NCI-H2107 treated with DMSO at 0.1 percent for 48 hours (cell line): Measurements from ENCODE around the gene TIMM22.
A peak's percentile ranks its signal among the peaks of the same experiment; 100 is the strongest.
"Not testable (repeated sequence)": the region's sequence is repeated elsewhere in the genome, so short reads cannot be mapped to it uniquely, and the experiment has no call there.

Experiments used
- DNase-seq: peaks from one replicate; lab custom pipeline; 2025; ENCODE audit not compliant: unreplicated experiment; lab: John Stamatoyannopoulos, UW

The TIMM22 gene

DNA sequence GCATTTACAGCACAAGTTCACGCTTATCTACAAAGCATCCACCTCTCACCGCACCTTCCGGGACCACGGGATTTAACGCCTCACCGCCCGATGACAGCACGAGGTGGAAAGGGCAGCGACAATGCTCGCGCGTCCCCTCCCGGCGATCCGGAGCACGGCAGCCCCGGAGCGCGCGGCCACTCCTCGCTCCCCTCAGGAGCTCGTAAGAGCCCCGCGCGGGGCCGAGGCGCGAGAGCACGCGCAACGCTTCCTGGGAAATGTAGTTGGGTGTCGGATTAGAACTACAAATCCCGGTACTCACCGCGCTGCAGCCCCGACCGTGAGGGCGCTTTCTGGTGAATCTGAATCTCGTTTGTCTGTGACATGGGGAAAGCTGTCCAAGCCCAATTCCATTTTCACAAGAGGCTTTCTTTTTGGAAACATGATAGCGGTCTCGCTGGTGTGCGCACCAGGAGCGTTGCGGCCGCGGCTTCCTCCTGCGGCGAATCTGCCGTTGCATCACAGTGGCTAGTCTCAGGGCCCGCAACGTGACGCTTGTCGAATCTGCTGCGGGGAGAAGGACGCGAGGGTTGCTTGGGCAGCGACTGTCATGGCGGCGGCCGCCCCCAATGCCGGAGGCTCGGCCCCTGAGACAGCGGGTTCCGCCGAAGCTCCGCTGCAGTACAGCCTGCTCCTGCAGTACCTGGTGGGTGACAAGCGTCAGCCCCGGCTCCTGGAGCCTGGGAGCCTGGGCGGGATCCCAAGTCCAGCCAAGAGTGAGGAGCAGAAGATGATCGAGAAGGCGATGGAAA, at the start of gene TIMM22:
TSS of gene TIMM22 (plus strand) at position 576 of the 791 bp plus-strand sequence. CDS start at position 590, 14 bp downstream.
- DNase-seq, result peak; percentile 65

DNA sequence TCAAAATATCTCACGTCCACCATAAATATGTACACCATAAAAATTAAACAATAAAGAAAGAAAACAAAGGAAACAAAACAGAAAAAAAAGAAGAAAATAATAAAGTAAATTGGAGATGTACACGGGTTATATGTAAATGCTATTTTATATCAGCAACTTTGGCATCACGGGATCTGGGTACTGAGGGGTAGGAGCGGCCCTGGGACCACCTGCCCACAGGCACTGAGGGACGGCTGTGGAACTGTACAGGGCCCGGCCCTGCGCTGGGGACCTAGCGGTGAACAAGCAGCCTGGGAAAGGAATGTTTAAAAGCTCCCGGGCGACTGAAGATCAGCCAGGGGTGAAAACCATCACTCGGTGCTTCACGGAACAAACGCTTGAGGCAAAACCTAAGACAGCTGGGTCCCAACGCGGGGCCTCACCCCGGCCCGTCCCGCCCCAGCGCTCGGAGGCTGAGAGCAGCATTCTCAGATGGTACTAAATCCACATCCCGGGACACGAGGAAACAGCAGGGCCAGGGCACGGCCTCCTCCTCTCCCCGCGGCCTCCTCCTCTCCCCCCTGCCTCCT, 48.6 kb upstream of the TIMM22 start:
- no peak for DNase-seq

DNA sequence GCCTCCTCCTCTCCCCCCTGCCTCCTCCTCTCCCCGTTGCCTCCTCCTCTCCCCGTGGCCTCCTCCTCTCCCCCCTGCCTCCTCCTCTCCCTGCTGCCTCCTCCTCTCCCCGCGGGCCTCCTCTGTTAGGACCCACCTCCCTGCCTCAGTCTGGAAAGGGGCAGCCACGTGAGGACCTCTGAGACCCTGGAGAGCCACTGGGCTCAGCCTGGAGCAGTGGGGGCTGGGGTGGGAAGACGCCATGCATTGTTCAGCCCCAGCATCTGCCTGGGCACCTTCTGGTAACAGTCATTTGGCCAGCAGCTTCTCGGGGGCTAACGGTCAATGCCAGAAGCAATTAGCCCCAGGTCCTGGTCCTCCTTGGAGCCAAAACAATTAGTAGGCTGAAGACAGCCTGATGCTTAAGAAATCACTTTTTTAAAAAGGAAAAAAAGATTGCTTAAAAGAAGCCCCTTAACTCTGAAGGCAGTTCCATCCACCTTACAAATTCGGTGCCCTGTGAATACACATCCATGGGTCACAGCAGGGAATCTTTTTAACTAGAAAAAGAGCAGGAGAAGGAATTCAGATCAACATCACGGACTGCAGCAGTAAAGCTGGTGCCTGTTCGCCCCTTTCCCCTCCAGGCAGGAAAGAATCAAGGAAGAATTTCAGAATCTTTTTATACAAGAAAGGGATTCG, 47.2 kb upstream of the TIMM22 start:
- DNase-seq, result no peak

DNA sequence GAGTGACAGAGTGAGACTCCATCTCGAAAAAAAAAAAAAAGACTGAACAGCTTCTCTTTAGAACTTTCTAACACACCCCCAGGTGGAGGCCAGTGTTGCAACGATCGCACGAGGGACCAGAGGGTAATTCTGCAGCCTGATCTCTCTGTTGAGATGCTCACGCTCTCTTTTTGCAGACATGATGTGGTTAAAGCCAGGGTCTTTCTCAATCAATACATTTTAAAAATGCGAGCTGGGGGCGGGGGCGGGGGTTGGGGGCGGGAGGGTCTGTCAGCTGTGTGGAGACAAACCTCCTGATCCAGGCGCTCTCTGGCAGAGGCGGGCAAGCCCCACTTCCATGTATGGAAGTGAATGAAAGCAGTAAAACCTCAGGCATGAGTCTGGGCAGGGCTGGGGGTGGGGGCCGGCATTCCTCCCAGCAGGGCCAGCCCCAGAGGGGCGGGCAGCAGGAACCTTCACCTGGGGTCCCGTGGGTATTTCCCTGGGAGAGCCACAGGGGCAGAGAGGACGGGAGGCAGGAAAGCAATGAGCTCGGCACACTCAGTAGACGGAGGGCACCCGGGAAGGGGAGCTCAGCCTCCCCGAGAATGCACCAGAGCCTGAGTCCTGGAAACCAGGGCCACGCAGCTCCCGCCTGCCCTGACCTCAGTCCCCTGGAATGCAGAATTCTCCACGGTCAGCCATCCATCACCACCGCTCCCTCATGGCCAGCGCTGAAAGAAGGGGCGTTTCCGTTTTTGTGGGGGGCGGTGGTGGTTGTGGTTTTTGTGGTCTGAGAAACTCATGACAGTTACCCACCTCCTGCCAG, 45.4 kb upstream of the TIMM22 start:
- no peak for DNase-seq

DNA sequence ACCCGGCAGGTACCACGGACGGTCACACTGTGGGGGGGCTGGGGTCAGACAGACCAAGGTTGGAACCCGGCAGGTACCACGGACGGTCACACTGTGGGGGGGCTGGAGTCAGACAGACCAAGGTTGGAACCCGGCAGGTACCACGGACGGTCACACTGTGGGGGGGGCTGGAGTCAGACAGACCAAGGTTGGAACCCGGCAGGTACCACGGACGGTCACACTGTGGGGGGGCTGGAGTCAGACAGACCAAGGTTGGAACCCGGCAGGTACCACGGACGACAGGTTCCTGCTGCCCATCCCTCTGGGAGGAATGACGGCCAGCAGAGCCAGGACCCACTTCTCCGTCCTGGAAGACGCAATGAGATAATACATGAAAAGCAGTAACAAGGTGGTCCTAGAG, 44.3 kb upstream of the TIMM22 start:
- not testable (repeated sequence) for DNase-seq

DNA sequence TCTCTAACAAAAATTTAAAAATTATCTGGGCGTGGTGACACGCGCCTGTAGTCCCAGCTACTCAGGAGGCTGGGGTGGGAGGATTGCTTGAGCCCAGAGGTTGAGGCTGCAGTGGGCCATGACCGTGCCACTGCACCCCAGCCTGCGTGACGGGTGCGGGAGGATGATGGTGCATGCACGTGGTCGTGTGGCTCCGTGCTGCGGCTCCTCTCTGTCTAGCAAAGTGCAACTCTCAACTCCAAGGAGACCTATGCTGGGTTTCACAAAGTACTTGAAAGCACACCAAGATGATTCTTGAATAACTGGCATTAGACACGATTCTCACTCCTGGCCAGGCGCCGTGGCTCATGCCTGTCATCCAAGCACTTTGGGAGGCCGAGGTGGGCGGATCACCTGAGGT, 43.2 kb upstream of the TIMM22 start:
- no peak for DNase-seq

DNA sequence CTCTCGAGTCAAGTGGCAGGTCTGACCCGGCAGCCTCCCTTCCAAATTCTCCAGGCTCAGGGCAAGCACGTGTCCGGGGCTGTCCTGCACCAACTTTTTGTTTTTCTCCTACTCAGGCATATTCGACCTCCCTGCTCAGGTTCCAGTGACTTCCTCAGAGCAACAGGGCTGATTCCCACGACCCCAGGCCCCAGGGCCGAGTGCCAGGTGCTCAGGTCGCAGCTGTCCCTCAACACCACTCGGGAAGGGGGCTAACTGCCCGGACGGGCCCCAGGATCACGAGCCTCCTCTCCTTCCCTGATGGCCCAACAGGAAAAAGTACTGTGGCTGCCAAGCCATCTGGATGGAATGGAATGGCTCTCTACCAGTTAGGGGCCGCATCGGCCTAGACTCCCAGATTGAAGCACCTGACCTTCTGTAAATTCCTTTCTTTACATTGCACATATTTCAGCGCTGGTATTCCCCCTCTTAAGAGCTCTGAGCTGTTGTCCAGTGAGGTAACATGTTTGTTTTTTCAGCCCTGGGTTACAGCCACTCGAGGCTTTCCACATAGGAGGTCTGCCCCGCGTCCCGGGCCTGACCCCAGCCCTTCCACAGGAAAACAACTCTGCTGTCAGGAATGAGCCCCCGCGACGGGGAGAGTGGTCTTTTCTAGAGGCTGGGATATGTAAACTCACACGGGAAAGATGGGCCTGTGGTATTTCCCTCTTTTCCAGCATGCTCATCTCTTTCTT, 42.3 kb upstream of the TIMM22 start:
- no peak for DNase-seq

DNA sequence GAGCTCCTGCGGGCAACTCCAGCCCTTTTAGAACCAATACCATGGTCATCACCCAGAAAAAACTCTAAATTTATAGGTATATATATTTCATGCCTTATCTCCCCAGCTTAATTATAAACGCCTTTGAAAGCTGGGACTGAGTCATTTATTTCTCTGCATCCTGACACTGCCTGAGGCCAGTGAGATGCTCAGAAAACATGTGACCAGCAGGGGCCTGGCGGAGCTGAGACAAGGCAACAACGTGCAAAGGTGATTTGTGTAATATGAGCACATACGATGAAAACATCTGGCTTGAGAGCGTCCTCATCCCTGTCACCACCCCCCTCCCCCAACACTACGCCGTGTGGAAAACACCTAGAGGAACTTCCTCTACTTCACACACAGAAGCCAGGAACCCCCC, 40.0 kb upstream of the TIMM22 start:
- DNase-seq, result peak; percentile 12

DNA sequence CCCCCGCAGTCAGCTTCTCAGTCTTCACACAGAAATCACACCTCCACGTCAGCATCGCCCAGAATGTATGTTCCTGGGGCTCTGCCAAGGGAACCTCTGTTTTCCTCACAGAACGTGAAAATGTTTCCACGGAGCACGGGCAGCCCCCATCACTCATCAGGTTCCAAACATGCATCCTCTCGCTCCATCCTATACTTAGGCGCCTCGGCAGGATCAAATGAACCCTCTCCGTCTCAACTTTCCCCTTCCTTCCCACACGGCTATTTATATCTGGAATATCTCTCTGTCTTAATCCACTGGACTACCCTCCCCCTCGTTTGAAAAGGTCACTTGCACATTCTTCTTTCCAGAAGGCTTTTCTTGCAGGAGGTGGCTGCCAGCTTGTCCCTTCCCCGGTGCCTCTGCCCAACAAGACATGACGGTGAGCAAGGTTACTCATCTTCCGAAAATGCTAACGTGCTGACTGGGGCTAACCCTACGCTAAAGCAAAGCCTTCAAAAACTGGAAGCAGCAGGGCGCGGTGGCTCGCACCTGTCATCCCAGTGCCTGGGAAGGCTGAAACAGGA, 39.0 kb upstream of the TIMM22 start:
- DNase-seq, result no peak

DNA sequence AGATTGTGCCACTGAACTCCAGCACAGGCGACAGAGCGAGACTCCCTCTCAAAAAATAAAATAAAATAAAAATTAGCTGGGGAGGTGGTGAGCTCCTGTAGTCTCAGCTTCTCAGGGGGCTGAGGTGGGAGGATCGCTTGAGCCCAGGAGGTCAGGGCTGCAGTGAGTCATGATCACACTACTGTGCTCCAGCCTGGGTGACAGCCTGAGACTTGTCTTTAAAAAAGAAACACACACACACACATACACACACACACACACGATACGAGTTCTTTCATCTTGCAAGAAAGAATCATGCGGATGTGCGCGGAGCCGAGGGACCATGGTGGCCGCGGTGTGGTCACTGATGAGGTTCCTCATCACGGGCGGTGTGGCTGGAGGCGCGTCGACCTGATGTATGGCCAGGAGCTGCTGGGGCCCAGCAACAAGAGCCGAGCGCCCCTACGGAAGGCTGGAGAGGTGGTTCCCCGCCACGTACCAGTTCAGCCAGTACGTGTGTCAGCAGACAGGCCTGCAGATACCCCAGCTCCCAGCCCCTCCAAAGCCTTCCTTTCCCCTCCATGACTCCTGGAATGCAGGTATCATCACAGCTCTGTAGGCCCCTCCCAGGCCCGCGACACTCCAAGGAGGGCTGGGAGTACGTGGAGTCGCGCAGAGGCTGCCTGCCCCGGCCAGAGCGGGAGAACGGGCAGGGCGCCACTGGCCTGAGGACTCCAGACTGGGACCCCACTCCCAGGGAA, 38.0 kb upstream of the TIMM22 start:
- no peak for DNase-seq

DNA sequence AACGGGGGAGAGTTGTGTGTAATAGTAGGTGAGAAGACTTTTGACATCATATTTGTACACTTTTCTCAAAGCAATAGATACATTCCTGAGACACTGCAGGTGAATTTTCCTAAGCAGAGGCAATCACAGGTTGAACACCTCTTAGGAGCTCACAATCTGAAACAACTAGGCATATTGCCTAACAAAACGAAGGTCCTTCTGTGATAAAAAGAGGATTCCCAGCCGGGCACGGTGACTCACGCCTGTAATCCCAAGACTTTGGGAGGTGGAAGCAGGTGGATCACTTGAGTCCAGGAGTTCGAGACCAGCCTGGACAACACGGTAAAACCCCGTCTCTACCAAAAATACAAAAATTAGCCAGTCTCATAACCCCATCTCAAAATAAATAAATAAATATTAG, 34.8 kb upstream of the TIMM22 start:
- DNase-seq, result no peak

DNA sequence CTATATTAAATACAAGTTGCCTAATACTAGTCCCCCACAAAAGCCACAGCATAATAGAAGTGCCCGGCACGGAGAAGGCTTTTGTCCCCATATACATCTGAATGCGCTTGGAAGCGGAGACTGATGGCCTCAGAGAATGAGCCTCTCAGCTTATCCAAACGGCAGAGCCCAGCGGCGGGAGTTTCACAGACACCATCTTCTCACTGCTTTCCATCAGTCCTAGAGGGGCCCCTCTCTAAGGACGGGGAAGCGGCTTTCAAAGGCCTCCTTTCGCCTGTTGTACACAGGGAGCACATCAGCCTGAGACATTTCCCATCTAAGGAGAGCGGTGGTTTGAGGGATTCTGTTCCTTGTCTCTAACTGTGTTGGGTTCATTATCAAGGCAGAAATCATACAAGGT, 34.3 kb upstream of the TIMM22 start:
- DNase-seq, result peak; percentile 20

DNA sequence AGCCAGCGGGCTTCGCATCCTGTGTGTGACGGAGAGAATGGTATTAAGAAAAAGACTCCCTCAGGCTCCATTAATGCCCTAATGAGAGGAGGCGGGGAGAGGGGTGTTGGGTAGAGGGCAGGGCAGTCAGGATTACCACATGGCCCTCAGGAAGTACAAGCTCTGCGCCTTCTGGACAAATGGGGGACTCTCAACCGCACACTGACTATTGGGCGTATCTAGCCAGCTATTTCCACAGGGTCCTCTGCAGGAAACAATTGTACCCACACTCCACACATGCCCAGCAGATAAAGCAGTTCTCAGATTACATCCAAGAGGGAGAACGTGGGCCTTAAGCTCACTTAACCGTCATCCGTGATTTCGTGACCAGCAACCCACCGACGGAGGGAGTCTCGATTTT, 32.1 kb upstream of the TIMM22 start:
- peak; percentile 31 for DNase-seq

DNA sequence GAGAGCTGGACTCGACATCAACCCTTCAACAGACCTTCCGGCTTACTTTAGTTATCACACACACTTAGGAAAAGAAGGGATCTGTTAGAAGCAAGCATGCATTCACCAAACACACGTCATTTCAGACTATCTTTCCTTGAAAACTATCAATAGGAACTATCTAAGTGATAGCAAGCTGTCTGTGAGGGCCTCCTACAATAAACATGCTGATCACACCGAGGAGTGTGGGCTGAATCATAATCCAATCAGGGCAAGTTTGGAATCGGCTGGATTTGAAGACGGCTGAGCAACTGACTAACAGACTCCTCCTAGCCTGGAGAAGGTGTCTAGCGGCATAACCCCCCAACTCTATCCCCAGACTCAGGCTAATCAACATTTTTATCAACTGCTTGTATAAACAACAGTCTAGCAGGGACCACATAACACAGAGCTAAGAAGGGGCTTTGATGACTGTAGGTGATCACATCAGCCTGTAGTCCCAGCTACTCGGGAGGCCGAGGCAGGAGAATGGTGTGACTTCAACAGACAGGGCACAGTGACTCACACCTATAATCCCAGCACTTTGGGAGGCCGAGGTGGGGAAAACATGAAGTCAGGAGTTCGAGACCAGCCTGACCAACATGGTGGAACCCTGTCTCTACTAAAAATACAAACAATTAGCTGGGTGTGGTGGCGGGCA, 31.5 kb upstream of the TIMM22 start:
- no peak for DNase-seq

DNA sequence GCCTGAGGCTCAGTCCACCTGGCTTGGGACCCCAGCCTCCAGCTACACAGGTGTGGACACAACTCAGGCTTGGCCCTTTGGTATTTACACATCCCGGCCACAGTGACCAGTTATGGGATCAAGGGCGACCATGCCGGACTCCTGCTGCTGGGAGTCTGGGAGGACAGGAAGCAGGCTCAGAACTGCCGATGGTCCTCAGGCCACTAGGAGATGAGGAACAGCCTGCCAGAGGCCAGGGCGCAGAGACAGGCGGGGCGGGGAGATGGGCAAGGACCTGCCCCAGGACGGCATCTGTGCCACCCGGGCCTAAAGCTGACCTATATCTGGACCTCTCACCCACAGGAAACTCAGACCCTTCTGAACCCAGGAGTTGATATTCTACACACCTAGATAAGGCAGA, 29.8 kb upstream of the TIMM22 start:
- no peak for DNase-seq

DNA sequence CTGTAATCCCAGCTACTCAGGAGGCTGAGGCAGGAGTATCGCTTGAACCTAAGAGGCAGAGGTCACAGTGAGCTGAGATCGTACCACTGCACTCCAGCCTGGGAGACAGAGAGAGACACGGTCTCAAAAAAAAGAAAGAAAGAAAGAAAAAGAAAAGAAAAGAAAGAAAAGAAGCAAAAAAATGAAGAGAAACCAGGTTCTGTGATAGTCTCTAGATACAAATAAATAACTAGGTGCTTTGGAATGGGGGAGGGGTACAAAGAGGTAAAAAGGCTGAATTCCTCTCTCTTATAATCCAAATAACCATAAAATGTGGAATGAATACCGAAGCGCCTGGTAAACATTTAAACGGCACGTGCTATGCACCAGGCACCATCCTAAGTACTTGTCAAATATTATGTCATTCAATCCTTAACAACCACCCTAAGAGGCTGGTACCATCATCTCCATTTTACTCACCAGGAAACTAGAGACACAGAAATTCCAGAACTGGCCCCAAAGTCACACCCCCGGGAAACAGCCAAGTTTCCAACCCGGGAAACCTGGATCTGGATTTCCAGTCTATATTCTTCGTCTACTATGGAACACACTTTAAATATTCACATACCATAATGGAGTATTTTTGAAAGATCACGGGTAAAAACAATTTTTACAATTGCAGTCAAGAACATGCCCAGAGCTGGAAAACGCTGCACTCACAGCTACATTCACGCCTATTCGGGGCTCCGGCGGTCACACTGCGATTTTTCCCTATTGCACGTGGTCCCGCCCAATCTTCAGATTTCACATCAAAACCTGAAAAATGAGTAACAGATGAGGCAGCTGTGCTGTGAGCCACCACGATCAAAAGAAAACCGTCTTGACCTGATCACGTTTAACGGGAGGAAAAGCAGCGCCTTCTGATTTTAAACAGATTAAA, 27.9 kb upstream of the TIMM22 start:
- peak; percentile 29 for DNase-seq

DNA sequence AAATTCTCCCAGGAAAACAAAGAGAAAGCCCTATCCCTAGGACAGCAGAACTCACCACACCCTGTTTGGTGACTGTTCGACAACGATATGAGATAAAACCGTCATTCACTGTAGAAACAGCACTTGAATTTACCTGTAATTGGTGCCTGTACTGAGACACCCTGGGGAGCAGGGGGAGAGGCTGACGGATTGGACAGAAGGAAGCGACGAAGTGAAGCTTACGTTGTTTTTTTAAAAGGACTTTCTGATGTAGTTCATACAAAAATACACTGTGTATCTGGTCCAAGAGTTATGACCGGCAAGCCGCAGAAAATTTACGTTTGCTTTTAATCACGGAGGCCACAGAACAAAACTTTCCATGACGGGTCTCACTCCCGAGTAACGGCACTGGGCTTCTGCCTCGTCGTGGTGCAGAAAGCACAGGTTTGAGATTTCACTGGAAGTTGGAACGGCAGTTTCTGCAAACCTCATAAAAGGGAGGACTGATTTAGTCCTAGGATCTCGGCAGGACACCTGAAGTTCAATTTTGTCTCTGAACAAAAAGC, 27.0 kb upstream of the TIMM22 start:
- DNase-seq, result peak; percentile 8

DNA sequence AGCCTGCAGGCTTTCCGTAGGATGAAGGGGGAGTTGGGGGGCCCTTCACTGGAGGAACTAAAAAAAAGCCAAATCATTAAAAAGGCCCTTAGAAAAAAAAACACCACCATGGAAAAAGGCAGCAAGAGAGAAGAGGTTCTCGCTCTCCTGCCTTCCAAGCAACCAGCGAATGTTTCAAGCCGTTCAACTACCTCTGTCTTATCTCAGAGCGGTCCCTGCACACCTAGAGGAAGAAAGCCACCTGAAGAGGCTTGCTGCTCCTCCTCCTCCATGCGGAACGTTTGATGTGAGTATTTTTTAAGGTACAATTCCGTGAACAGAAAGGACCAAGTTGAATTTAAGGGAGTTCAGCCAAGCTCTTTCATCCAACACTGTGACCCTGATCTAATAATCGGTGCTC, 26.6 kb upstream of the TIMM22 start:
- no peak for DNase-seq
